ENCODE measurements around the gene KATNA1. TPM values are rescaled to one million over a fixed set of nuclear protein-coding genes. Genes with fewer than 3 reads are reported as not detected.

Gene KATNA1
- total RNA-seq, 1 experiment from 2014 or later = 20.6 TPM

- Histone ChIP-seq H3K4me2 (ENCODE audit: low read length) (no peak overlapping the region), H3K9me2 (ENCODE audit: insufficient read depth) (no peaks in the 10 kb centered on the region), H3K27me3 (ENCODE audit: insufficient read depth, low read length) (no peaks in the 10 kb centered on the region), H3K9ac (ENCODE audit: low read length) (no peak overlapping the region), H3K27ac (ENCODE audit: low read depth, low read length) (no peak overlapping the region), H4K20me1 (ENCODE audit: insufficient read depth) (no peaks in the 10 kb centered on the region), H3K9me3 (ENCODE audit: control insufficient read depth in 1 of 2, insufficient read depth in 1 of 2, low read depth in 1 of 2, low read length in 2 of 2) (no peaks in the 10 kb centered on the region), H3K79me2 (ENCODE audit: insufficient read depth, low read length) (peaks cover 62% of the 10 kb centered on the region), H3K36me3 (ENCODE audit: control insufficient read depth in 1 of 2, insufficient read depth in 2 of 2, low read length in 2 of 2) (no peaks in the 10 kb centered on the region), H3K4me1 (ENCODE audit: control insufficient read depth in 1 of 2, insufficient read depth in 2 of 2, low read length in 2 of 2) (peaks cover 3 to 10% of the 10 kb centered on the region in 2 experiments; a peak in 2 of 4 replicates), H3K4me3 (replicated peaks in 1 of 2; ENCODE audit: low read depth in 1 of 2, low read length in 2 of 2) (no peak overlapping the region), H2AFZ (ENCODE audit: low read depth, low read length, poor library complexity, severe bottlenecking) (no peak overlapping the region)
- CTCF ChIA-PET = interaction anchor here (1.3 kb wide), 1 partner anchor 12 kb away, joined by 3 read pairs; no protein-coding TSS in a partner anchor
- BruUV-seq (replicated peaks) = no TSS peak
- ATAC-seq = no peak
- DNase-seq (ENCODE audit: low read depth, low spot score) = no peak
- intact Hi-C loops (cut with micrococcal nuclease) = no loop called here
- RAD21 ChIA-PET (ENCODE audit: low non-redundant PET in 1 of 2, low total read pairs in 2 of 2, uncharacterized antibody in 2 of 2, unreplicated experiment in 2 of 2) = interaction anchor here in 1 of 2 experiments (0.6 kb wide), 1 partner anchor 89 kb away, joined by 3 read pairs; no protein-coding TSS in a partner anchor
- POLR2A ChIA-PET = no interaction called here
- no peak for TF ChIP-seq EZH2phosphoT487 (IDR thresholded peaks at IDR 0.05; ENCODE audit: borderline replicate concordance)
- TF ChIP-seq REST (IDR thresholded peaks at IDR 0.05; ENCODE audit: low read depth) = no peak
- no peak for TF ChIP-seq TCF7L2 (IDR thresholded peaks at IDR 0.05; ENCODE audit: borderline replicate concordance, extremely low read depth, insufficient read depth, insufficient read length)
- no peak for TF ChIP-seq ELF1 (IDR thresholded peaks at IDR 0.05; ENCODE audit: borderline replicate concordance, low read depth)
- no peak for TF ChIP-seq RAD21 (IDR thresholded peaks at IDR 0.05; ENCODE audit: low read depth)
- TF ChIP-seq POLR2AphosphoS5 (IDR thresholded peaks at IDR 0.05; ENCODE audit: low read depth, low read length) = no peak
- TF ChIP-seq CEBPB (IDR thresholded peaks at IDR 0.05; ENCODE audit: low read depth) = no peak
- TF ChIP-seq MAX (IDR thresholded peaks at IDR 0.05) = no peak
- TF ChIP-seq ZNF274 (IDR thresholded peaks at IDR 0.05; ENCODE audit: low read depth, low read length) = no peak
- TF ChIP-seq FOSL1 (IDR thresholded peaks at IDR 0.05; ENCODE audit: low read depth) = no peak
- no peak for TF ChIP-seq ZBTB33 (IDR thresholded peaks at IDR 0.05; ENCODE audit: extremely low read depth, insufficient replicate concordance, low read length)
- no peak for TF ChIP-seq JUND (IDR thresholded peaks at IDR 0.05)
- TF ChIP-seq ATF3 (IDR thresholded peaks at IDR 0.05) = no peak
- no peak for TF ChIP-seq POLR2A (IDR thresholded peaks at IDR 0.05; ENCODE audit: borderline replicate concordance, extremely low read depth, insufficient read depth, insufficient read length)
- TF ChIP-seq YY1 (IDR thresholded peaks at IDR 0.05; ENCODE audit: extremely low read depth, insufficient replicate concordance, low read depth, low read length) = no peak
These were observed 5.5 kb downstream of the KATNA1 start for GRCh38 chr6:149642829-149643580.
